ENCODE results near the gene BOD1L1.

DNA sequence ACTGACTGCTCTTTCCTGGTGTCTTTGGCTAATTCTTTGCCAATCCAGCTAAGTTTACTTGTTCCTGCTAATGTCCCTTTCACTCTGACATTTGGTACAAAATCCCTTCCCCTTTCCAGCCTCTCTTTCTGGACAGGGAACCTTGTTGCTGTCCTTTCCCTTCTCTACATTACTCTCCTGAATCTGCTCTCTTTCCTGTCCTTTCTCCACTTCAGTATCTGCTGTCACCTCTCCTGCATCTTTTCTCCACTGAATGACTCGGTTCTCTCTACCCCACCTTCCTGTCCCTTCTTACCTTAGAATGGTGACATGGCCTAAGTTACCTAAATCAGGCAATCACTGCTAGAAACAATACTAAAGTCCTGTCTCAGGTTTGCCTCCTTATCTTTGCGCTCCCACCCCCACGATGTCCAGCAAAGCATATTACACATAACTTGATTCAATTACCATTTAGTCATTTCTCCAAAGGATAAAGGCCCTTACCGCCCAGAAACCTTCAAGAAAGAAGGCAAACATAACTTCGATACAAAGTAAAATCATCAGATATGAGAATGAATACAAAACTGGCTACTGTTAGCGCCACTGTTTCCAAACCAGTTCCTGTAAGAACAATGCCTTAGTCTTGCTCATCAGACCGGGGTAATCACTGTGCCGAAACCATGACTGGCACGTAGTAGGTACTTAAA is 890 bp downstream of the BOD1L1 start:
- TF ChIP-seq YY1 (IDR thresholded peaks at IDR 0.05; ENCODE audit: low read depth) (no peak), EP300 (IDR thresholded peaks at IDR 0.05; ENCODE audit: borderline replicate concordance) (no peak), RAD21 (IDR thresholded peaks at IDR 0.05; ENCODE audit: low read depth) (no peak), TAF1 (IDR thresholded peaks at IDR 0.05; ENCODE audit: low read depth) (no peak), CREB1 (IDR thresholded peaks at IDR 0.05; ENCODE audit: low read depth) (no peak), CEBPB (IDR thresholded peaks at IDR 0.05) (no peak), TEAD4 (IDR thresholded peaks at IDR 0.05) (no peak)
- TF ChIP-seq, protein P1, sequence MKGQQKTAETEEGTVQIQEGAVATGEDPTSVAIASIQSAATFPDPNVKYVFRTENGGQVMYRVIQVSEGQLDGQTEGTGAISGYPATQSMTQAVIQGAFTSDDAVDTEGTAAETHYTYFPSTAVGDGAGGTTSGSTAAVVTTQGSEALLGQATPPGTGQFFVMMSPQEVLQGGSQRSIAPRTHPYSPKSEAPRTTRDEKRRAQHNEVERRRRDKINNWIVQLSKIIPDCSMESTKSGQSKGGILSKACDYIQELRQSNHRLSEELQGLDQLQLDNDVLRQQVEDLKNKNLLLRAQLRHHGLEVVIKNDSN (IDR thresholded peaks at IDR 0.05) = no peak
- TF ChIP-seq, protein P2, sequence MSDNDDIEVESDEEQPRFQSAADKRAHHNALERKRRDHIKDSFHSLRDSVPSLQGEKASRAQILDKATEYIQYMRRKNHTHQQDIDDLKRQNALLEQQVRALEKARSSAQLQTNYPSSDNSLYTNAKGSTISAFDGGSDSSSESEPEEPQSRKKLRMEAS (IDR thresholded peaks at IDR 0.05) = no peak
- TF ChIP-seq, protein P3, sequence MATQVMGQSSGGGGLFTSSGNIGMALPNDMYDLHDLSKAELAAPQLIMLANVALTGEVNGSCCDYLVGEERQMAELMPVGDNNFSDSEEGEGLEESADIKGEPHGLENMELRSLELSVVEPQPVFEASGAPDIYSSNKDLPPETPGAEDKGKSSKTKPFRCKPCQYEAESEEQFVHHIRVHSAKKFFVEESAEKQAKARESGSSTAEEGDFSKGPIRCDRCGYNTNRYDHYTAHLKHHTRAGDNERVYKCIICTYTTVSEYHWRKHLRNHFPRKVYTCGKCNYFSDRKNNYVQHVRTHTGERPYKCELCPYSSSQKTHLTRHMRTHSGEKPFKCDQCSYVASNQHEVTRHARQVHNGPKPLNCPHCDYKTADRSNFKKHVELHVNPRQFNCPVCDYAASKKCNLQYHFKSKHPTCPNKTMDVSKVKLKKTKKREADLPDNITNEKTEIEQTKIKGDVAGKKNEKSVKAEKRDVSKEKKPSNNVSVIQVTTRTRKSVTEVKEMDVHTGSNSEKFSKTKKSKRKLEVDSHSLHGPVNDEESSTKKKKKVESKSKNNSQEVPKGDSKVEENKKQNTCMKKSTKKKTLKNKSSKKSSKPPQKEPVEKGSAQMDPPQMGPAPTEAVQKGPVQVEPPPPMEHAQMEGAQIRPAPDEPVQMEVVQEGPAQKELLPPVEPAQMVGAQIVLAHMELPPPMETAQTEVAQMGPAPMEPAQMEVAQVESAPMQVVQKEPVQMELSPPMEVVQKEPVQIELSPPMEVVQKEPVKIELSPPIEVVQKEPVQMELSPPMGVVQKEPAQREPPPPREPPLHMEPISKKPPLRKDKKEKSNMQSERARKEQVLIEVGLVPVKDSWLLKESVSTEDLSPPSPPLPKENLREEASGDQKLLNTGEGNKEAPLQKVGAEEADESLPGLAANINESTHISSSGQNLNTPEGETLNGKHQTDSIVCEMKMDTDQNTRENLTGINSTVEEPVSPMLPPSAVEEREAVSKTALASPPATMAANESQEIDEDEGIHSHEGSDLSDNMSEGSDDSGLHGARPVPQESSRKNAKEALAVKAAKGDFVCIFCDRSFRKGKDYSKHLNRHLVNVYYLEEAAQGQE (IDR thresholded peaks at IDR 0.05; ENCODE audit: low read depth) = no peak
